Activated CD4-positive, alpha-beta T cell treated with anti-CD3 and anti-CD28 coated beads for 36 hours (primary cell): ENCODE measurements around the gene CAMK2G. TPM values are rescaled to one million over a fixed set of nuclear protein-coding genes. Genes with fewer than 3 reads are reported as not detected.
A peak's percentile ranks its signal among the peaks of the same experiment; 100 is the strongest.

Experiments
- ATAC-seq: fragments of 200-7000 bp; cut with Tn5 transposase; one replicate; pipeline ENCODE4 v1.10.0; 2021; ENCODE audit warnings: mild to moderate bottlenecking, moderate library complexity
- CTCF ChIA-PET: fragments of 350-600 bp; sonication (Branson Sonifier 250); formaldehyde crosslinking; loops from one replicate; lab custom pipeline; 2021; ENCODE audit warnings: antibody characterized with exemption; lab: Charles Lee
- POLR2A ChIA-PET: fragments of 350-600 bp; sonication (Branson Sonifier 250); formaldehyde crosslinking; loops from one replicate; lab custom pipeline; 2021; ENCODE audit warnings: antibody characterized with exemption, inconsistent platforms; lab: Charles Lee
- DNase-seq: peaks from one replicate; pipeline ENCODE4 v3.0.0-alpha.2; 2020
- H3K27ac Mint-ChIP-seq: one replicate; pipeline ENCODE4 v1.8.0; 2021; ENCODE audit warnings: mixed read lengths
- H3K27me3 Mint-ChIP-seq: one replicate; pipeline ENCODE4 v1.8.0; 2021; ENCODE audit warnings: mixed read lengths
- H3K36me3 Mint-ChIP-seq: one replicate; pipeline ENCODE4 v1.8.0; 2021; ENCODE audit warnings: low read depth, mixed read lengths
- H3K4me1 Mint-ChIP-seq: one replicate; pipeline ENCODE4 v1.8.0; 2021; ENCODE audit warnings: mixed read lengths
- H3K4me3 Mint-ChIP-seq: one replicate; pipeline ENCODE4 v1.8.0; 2021; ENCODE audit warnings: mild to moderate bottlenecking, moderate library complexity, mixed read lengths
- H3K9me3 Mint-ChIP-seq: one replicate; pipeline ENCODE4 v1.8.0; 2021; ENCODE audit warnings: low read depth, mixed read lengths
- intact Hi-C, 2 experiments: fragments of 100-400 bp; cut with DNase I in 1 of 2; cut with micrococcal nuclease in 1 of 2; formaldehyde crosslinking; loops; one replicate each; pipeline versions ENCODE4 v1.14.2 to v1.15.1; 2022 to 2024; cut with DNase I, micrococcal nuclease
- total RNA-seq, 2 experiments: library from RNA; stranded (reverse); gene quantifications; one replicate each; pipeline ENCODE4 v1.2.3, GENCODE V29; 2021

CAMK2G gene
- total RNA-seq, 2 experiments from 2014 or later = 16.4 to 19.4 TPM

DNA sequence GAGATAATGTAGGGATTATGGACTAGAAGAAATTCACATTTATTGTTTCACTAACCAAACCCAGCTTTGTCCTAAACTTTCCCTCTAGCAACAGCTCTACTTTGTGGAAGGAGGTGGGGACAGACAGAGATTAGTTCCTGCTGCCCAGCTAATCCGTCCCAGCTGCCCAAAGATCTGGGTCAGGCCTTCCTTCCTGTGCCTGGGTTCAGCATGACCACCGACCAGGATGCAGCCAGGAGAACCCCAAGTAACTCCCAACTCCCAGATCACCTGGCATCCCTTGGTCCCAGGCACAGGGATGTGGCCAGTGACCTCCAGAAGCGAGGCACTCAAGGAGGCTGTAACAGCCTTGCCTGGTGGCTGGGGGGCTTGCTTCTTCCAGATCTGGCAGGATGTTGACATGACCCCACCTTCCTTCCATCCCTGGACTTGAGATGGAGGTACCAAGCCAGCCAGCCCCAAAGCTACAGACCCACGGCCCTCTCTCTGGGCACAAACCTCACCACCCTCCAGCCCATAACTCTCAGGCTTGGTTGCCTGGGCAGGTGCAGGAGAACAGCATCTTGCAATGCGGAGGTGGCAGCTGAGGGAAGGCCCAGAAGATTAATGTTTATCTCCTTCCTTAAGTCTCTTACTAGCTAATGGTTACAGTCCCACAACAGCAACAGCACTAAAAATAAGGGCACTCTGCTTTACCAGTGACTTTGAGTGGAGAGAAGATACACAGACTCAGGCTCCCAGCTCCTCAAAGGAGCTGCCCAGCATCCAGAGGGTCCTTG, 11.1 kb downstream of the CAMK2G start:
- H3K9me3 Mint-ChIP-seq = no peaks in the 10 kb centered on the region
- H3K27me3 Mint-ChIP-seq = no peaks in the 10 kb centered on the region
- H3K27ac Mint-ChIP-seq = no peak overlapping the region
- intact Hi-C loops = no loop called here
- no peak for ATAC-seq
- peaks cover 24% of the 10 kb centered on the region for H3K36me3 Mint-ChIP-seq
- CTCF ChIA-PET = interaction anchor here (0.7 to 9.7 kb wide), 9 partner anchors 9 to 74 kb away, joined by 3 to 80 read pairs (median 3); no protein-coding TSS in a partner anchor
- no peak overlapping the region for H3K4me3 Mint-ChIP-seq
- no peak for DNase-seq
- POLR2A ChIA-PET = interaction anchor here (1.1 to 1.3 kb wide), 2 partner anchors 10 to 12 kb away, joined by 3 to 4 read pairs; no protein-coding TSS in a partner anchor
- peaks cover 89% of the 10 kb centered on the region for H3K4me1 Mint-ChIP-seq

DNA sequence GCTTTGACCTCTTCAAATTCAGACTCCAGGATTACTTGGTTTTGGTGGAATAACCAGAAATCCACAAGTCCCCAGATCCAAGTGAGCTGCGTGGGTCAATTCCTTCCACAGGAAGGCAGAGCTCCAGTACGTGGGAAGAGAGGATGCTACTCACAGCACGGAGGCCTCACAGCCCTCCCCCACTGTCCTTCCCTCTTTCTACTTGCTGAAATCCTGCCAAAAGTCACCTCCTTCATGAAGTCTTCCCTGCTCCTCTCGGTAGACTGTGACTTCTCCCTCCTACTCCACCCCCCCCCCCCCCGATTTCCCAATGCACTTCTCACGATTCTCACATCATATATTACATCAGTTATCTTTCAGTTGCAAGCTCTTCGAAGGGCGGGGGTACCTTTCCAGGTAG, 12.3 kb downstream of the CAMK2G start:
- H3K27me3 Mint-ChIP-seq = no peaks in the 10 kb centered on the region
- H3K4me1 Mint-ChIP-seq = peaks cover 90% of the 10 kb centered on the region
- ChIA-PET CTCF (interaction anchor here (0.6 to 9.7 kb wide), 12 partner anchors 8 to 384 kb away, joined by 3 to 80 read pairs (median 4); partner anchors contain the start of gene CAMK2G), POLR2A (interaction anchor here (0.7 to 1.3 kb wide), 3 partner anchors 9 to 610 kb away, joined by 3 to 6 read pairs (median 4); no protein-coding TSS in a partner anchor)
- ATAC-seq (no peak), DNase-seq (no peak)
- H3K9me3 Mint-ChIP-seq = no peaks in the 10 kb centered on the region
- peak overlapping the region; percentile 49 for H3K27ac Mint-ChIP-seq
- intact Hi-C loops = no loop called here
- H3K4me3 Mint-ChIP-seq = no peak overlapping the region
- H3K36me3 Mint-ChIP-seq = peaks cover 28% of the 10 kb centered on the region

DNA sequence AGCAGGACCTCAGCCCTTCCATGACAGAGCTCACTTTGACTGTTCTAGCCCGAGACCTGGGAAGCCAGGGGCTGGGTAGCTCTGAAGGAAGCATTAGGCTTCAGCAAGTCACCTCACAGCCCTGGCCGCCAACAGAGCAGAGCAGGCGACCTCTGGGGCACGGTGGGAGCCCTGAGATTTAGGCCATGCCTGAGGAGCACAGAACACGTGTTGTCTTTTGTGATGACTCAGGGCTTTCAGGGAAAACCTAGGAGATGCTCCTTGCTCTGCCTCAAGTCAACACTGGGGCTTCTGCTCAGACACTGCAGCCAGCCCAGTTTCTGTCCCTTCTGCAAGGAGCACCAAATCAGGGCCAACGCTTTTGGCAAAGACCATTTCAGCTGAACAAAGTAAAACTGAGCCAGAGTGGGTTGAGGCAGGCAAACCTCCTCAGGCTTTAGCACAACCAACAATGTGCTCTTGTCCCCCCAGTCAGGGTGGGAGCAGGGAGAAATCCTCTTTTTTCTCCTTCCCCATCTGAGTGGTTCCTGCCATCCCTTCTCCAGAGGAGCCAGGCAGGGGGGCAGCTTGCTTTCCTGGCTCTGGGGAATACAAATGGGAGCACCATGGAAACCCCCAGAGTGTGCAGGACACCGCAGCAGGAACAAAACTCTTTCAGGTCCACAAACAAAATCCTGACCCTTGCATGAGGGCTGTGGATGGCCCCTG, 14.4 kb downstream of the CAMK2G start:
- Mint-ChIP-seq H3K27ac (peak overlapping the region; percentile 51), H3K36me3 (peaks cover 25% of the 10 kb centered on the region), H3K4me1 (peaks cover 81% of the 10 kb centered on the region), H3K27me3 (no peaks in the 10 kb centered on the region), H3K4me3 (no peak overlapping the region), H3K9me3 (no peaks in the 10 kb centered on the region)
- ChIA-PET POLR2A (interaction anchor here (0.6 kb wide), 1 partner anchor 87 kb away, joined by 3 read pairs; no protein-coding TSS in a partner anchor), CTCF (interaction anchor here (0.9 to 5.0 kb wide), 5 partner anchors 9 to 80 kb away, joined by 3 to 48 read pairs (median 9); no protein-coding TSS in a partner anchor)
- ATAC-seq = peak; percentile 12
- intact Hi-C loops = no loop called here
- DNase-seq = no peak

DNA sequence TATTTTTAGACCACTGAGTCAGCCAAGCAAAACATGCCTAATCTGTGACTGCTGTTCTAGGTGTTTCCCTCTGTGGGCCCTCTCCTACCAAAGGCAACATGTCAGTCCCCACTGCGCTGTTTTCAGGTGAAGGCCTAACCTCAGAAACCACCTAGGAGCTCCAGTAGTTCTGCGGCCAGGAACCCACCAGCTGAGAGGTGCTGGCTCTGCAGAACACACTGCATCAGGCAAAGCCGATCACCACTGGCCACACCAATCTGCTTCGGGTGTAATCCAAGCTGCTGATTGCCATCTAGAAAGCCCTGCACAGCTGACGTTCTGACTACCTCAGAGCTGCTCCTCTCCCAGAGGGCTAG, 14.9 kb downstream of the CAMK2G start:
- DNase-seq = peak; percentile 55
- Mint-ChIP-seq H3K36me3 (peaks cover 21% of the 10 kb centered on the region), H3K4me3 (no peak overlapping the region), H3K27ac (peak overlapping the region; percentile 51), H3K27me3 (no peaks in the 10 kb centered on the region), H3K4me1 (peaks cover 77% of the 10 kb centered on the region), H3K9me3 (no peaks in the 10 kb centered on the region)
- intact Hi-C loops = no loop called here
- POLR2A ChIA-PET = interaction anchor here (0.6 kb wide), 1 partner anchor 87 kb away, joined by 3 read pairs; no protein-coding TSS in a partner anchor
- CTCF ChIA-PET = interaction anchor here (0.8 to 5.0 kb wide), 7 partner anchors 10 to 838 kb away, joined by 3 to 48 read pairs (median 4); no protein-coding TSS in a partner anchor
- ATAC-seq = peak; percentile 46

DNA sequence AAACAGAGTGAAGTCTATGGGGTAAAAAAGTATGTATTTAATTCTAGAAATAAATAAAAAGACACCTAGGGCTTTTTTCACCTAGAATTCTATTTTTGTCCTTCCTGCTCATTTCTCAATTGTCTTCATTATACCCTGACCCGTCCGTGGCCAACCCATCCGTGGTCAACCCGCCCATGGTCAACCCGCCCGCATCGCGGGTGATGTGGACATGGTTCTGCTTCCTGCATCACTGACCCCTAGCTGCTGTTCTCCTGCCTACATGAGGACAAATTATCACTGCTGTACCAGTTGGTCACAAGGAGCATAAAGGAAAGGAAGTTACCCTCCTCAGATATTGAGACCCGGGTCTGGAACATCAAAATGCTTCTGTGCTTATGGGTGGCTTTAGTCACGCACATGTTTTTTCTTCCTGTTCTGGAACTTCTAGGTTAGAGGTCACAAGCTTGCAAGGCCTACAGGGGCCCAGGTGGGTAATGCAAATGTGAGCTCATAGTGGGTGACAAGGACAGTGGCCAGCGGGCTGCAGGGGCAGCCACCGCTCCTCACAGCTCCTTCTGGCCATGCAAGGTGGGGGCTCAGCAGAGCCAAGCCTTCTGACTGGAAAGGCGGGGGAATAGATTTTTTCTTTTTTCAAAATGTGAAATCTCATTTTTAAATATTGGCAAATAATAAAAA, 15.5 kb downstream of the CAMK2G start:
- ChIA-PET POLR2A (interaction anchor here (0.6 kb wide), 1 partner anchor 86 kb away, joined by 3 read pairs; no protein-coding TSS in a partner anchor), CTCF (interaction anchor here (0.8 to 5.0 kb wide), 8 partner anchors 9 to 838 kb away, joined by 3 to 48 read pairs (median 5); no protein-coding TSS in a partner anchor)
- Mint-ChIP-seq H3K4me3 (no peak overlapping the region), H3K27ac (peak overlapping the region; percentile 62), H3K9me3 (no peaks in the 10 kb centered on the region), H3K36me3 (peaks cover 17% of the 10 kb centered on the region), H3K27me3 (no peaks in the 10 kb centered on the region), H3K4me1 (peaks cover 74% of the 10 kb centered on the region)
- ATAC-seq (no peak), DNase-seq (no peak)
- intact Hi-C loops = no loop called here

DNA sequence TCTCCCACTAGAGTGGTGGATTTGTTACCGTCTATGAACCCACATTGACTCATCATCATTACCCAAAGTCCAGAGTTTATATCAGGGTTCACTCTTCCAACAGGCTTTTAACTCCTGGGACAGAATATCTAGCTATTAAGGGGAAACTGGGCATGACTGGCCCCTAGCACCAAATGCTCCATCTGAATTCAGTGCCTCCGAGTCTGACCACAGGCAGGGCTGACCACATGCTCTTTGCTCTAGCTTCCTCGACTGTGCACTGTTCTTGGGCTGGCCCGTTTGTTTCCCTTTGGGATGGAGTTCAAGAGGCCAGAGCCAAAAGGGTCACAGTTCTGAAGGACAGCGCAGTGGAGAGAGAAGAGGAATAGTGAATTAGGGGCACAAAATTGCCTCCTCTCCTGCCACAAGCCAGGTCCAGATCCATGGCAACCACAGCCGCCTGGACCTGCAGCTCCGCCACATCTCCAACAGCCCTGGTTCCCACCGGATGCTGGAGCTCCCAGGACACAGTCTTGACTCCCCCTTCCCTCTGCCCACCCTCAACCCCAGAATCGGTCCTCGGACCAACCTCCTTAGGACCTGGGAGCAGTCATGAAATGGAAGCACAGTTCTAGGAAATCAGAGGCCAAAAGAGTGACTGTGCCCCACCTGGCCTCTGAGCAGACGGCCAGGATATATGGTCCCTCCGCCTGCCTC, 16.2 kb downstream of the CAMK2G start:
- ATAC-seq = no peak
- H3K9me3 Mint-ChIP-seq = no peaks in the 10 kb centered on the region
- ChIA-PET POLR2A (interaction anchor here (1.0 to 1.1 kb wide), 2 partner anchors 16 to 17 kb away, joined by 4 to 6 read pairs; partner anchors contain the start of gene CAMK2G), CTCF (interaction anchor here (0.8 to 5.0 kb wide), 8 partner anchors 9 to 839 kb away, joined by 3 to 48 read pairs (median 3); no protein-coding TSS in a partner anchor)
- DNase-seq = no peak
- H3K4me1 Mint-ChIP-seq = peaks cover 67% of the 10 kb centered on the region
- no peaks in the 10 kb centered on the region for H3K27me3 Mint-ChIP-seq
- no peak overlapping the region for H3K4me3 Mint-ChIP-seq
- intact Hi-C loops = no loop called here
- peak overlapping the region; percentile 78 for H3K27ac Mint-ChIP-seq
- peaks cover 17% of the 10 kb centered on the region for H3K36me3 Mint-ChIP-seq

DNA sequence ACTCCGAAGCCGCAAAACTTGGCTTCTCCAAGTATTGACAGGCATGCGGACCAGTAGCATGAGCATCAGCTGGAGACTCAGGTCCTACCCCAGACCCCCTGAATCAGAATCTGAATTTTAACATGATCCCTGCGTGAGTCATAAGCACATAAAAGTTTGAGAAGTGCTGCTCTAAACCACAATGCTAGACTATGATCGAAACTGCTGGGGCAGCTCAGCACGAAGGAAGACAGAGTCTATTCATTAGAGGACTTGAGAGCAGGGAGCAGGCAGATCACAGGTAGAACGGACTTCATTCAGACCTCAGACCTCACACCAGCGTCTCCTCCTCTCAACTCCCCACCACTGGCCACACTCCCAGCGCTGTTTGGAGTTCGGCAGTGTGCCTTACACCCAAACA, 16.9 kb downstream of the CAMK2G start:
- ChIA-PET POLR2A (interaction anchor here (0.5 to 1.1 kb wide), 3 partner anchors 16 to 582 kb away, joined by 3 to 6 read pairs (median 4); partner anchors contain the start of gene CAMK2G), CTCF (interaction anchor here (0.7 to 5.0 kb wide), 9 partner anchors 8 to 83 kb away, joined by 3 to 48 read pairs (median 3); no protein-coding TSS in a partner anchor)
- Mint-ChIP-seq H3K4me3 (peak overlapping the region; percentile 37), H3K9me3 (no peaks in the 10 kb centered on the region), H3K27ac (peak overlapping the region; percentile 78), H3K4me1 (peaks cover 60% of the 10 kb centered on the region), H3K27me3 (no peaks in the 10 kb centered on the region), H3K36me3 (peaks cover 17% of the 10 kb centered on the region)
- intact Hi-C loops = loop anchor here (1.0 kb wide), 2 partner anchors 17 to 22 kb away; partner anchors contain the start of gene CAMK2G (in 1 of the 2)
- ATAC-seq = peak; percentile 94
- peak; percentile 74 for DNase-seq

DNA sequence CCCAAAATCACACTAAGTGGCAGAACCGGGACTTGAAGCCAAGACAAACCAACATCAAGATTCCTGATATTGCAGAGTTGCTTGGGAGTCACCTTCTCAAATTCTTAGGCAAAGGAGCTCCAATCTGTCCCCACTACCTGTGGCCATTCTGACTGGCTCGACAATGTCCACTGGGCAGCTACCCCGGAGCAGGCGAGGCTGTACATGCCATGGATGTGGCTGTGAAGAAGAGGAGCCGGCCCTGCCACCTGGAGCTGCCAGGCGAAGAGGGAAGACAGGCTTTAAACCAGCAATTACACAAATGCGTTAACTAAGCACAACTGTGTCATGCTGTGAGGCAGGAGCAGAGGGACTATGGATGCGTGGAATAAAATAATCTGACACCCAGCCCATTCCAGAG, 18.1 kb downstream of the CAMK2G start:
- Mint-ChIP-seq H3K9me3 (no peaks in the 10 kb centered on the region), H3K27ac (no peak overlapping the region), H3K4me1 (peaks cover 54% of the 10 kb centered on the region), H3K27me3 (no peaks in the 10 kb centered on the region), H3K4me3 (no peak overlapping the region), H3K36me3 (peaks cover 17% of the 10 kb centered on the region)
- DNase-seq = no peak
- no peak for ATAC-seq
- CTCF ChIA-PET = interaction anchor here (0.8 to 5.0 kb wide), 4 partner anchors 8 to 30 kb away, joined by 4 to 48 read pairs (median 6); no protein-coding TSS in a partner anchor
- intact Hi-C loops = no loop called here
- POLR2A ChIA-PET = no interaction called here

DNA sequence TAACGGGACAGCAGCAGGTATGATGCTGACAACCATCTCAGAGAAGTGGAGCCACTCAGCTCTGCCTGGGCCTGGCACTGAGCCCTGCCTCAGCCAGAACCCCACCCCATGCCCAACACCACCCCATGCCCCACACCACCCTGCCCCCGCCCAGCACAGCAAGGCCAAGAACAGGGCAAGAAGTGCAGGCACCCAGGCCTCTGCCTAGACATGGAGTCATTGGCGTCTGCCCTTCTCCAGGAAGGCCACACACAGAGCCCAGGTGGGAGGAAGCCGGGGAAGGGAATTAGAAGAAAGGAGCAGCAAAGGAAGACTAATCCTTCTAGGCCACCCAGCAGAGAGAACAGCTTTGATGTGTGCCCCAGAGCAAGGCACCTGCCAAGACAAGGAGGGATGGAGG, 18.9 kb downstream of the CAMK2G start:
- Mint-ChIP-seq H3K9me3 (no peaks in the 10 kb centered on the region), H3K27me3 (no peaks in the 10 kb centered on the region), H3K4me1 (peaks cover 48% of the 10 kb centered on the region), H3K36me3 (peaks cover 12% of the 10 kb centered on the region), H3K4me3 (no peak overlapping the region), H3K27ac (no peak overlapping the region)
- ATAC-seq = no peak
- intact Hi-C loops = no loop called here
- CTCF ChIA-PET = interaction anchor here (0.7 to 5.0 kb wide), 3 partner anchors 9 to 187 kb away, joined by 3 to 48 read pairs (median 3); no protein-coding TSS in a partner anchor
- DNase-seq = no peak
- POLR2A ChIA-PET = no interaction called here

DNA sequence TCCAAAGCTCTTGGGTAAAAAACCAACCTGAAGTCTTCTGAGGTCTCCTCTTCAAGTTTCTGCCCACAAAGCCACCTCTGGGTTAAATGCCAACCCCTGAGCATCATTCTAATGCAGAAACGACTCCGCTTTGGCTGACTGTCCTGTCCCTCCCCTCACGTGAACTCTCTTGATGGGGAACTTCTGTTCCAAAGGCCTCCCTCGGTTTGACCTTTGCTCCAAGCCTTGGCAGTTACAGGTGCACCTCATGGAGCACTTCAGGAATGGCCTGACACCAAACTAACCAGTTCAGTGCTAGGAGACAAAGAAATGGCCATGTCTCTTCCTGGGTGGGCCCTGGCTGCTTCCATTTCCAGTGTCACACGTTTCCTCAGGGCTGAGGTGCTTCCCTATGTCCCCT, 20.0 kb downstream of the CAMK2G start:
- Mint-ChIP-seq H3K4me3 (no peak overlapping the region), H3K4me1 (peaks cover 40% of the 10 kb centered on the region), H3K27ac (no peak overlapping the region), H3K9me3 (no peaks in the 10 kb centered on the region), H3K27me3 (no peaks in the 10 kb centered on the region), H3K36me3 (peaks cover 9% of the 10 kb centered on the region)
- ChIA-PET POLR2A (no interaction called here), CTCF (interaction anchor here (0.6 to 24.7 kb wide), 3 partner anchors 9 to 104 kb away, joined by 3 to 456 read pairs (median 4); partner anchors contain the start of gene CAMK2G)
- no peak for ATAC-seq
- intact Hi-C loops = no loop called here
- no peak for DNase-seq
